CD4-positive, alpha-beta T cell treated with Interleukin-6 at 100 ng/mL for 8 hours (primary cell): Measurements from ENCODE around the gene HSPA5.

ENCODE experiments used
- DNase-seq: peaks from one replicate; pipeline ENCODE4 v3.0.0-alpha.2; 2020; ENCODE audit warnings: mixed read lengths, low spot score

Gene HSPA5

GRCh38 chr9:125189361-125190289 is 51.5 kb downstream of the HSPA5 start, which contains the start of gene PPP6C:
Gene PPP6C (minus strand): TSS chr9:125189803. CDS start chr9:125189718, 85 bp downstream.
- DNase-seq = peak; percentile 96

DNA sequence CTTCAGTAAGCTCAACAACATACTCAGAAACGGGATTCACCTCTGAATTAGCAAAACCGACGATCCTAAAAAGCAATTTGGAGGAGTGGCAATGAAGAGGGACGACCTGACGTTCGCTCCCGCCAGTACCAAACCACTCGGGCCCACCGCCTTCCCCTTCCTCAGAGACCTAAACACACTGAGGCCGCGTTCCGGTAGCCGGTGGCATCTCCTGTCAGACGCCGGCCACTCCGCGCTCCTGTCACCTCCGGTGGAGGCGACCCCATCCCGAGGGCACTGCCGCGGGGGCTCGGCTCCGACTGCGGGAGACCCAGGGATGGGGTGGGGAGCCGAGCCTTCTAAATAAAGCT is 52.2 kb downstream of the HSPA5 start:
- peak; percentile 5 for DNase-seq
